GM21717 (cell line): ENCODE data around the gene TCERG1L.
"Not testable (repeated sequence)": the region's sequence is repeated elsewhere in the genome, so short reads cannot be mapped to it uniquely, and the experiment has no call there.

ENCODE experiments used
- ATAC-seq: cut with Tn5 transposase; IDR thresholded peaks from one replicate; pipeline ENCODE4 v1.9.1; 2021; ENCODE audit warnings: mild to moderate bottlenecking, moderate library complexity; ENCODE audit not compliant: unreplicated experiment

Gene TCERG1L

DNA sequence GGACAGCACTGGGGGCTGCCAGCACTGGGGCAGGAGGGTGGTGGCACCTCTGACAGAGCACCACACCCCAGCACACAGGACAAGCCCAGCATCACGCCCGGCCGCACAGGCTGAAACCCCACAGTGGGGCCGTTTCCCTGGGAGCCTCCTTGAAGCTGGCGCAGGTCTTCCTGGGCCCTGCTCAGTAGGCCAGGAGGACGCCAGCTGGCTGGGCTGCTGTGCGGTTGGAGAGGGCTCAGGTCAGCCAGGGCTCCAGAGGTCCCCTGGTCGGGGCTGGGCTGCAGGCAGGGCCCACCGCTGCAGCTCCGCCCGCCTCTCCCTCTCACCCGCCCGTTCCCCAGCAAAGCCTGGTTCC is 137.3 kb downstream of the TCERG1L start:
- no peak for ATAC-seq

DNA sequence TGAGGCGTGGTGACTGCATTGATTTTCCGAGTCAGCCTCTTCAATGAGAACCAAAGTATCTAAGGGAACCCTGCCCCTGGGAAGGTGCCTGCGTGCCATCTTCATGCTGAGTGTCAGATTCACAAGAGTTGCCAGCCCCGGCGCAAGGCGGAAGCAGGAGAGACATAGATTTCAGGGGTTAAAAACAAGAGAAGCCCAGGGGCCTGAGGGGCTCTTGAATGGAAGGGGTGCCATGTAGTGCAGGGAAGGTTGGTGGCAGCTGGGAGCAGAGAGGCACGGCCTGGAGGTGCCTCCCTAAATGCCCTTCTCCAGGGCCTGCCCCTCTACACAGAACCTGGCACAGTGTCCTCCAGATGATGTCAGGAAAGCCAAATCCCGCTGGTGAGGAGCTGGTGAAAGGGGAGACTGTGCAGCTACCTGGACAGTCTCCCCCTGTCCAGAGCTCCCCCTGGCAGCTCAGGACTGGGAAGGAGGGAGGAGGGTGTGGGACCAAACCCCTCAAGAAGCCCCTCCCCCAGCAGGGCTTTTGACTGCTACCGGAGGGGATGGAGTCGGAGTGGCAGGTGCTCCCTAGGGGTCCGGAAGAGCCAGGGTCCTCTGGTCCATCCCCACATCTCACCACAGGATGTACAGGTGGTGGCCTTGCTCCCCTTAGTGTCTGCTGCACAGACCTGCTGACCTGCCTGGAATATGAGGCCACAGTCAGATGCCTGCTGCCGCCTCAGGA is 137.9 kb downstream of the TCERG1L start:
- no peak for ATAC-seq

DNA sequence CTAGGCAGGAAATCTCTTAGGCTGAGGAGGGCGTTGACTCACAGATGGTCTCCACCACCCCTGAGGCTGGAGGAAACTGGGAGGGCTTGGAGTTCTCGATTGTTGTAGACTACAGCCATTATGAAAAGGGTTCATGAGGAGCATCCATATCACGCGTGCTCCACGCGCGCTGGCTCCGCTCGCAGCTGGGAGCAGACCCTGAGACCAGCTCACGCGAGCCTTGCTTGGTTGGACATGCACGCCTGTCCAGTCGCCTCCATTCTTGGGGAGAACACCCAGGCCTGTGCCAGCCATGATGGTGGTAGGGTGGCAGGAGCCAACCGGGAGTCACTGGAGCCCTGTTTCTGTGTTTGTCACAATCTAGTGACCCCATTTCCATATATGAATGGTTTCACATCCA is 139.1 kb downstream of the TCERG1L start:
- ATAC-seq, result no peak

DNA sequence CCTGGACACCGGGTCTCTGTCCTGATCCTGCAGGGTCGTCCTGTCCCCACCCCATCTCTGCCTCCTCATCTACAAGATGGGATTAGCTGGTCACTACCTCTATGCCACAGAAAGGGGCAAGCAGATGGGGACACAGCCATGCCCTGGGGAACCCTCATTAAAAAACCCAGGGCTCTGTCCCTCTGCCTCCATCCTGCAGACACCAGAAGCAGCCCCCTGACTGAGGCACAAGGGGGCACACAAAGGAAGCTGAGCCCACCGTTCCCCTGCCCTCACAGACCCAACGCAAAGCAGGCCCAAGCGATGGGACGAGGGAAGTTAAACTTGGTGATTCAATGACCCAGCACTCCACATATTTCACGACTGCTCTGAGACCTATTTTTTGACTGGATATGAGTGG is 142.4 kb downstream of the TCERG1L start:
- ATAC-seq, result no peak

DNA sequence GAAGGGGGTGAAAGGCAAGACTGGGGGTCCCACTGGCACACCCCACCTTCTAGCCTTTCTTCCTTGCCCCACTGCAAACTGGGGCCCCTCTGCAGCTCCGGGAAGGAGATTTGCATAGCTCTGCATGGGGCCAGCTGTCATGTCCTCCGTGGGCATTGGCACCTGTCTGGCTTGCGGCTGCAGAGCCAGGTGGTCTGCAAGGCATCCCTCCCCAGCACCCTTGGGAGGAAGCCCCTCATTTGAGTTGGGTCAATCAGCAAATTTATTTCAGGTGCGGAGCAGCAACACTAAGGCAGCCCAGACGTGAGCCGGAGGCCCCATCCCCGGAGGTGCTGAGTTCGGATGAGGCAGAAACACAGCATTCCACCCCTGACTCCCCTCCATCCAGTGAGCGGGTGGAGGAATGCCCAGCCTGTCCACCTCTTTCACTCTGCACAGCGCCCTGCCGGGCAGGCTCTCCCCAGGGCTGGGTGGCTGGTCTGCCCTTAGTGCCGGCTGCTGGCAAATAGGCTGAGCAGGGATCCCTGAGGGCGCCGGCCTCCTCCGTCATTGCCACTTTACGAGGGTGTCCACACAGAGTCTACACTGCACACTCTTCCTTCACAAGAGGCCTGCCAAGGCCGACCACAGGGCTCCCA is 143.2 kb downstream of the TCERG1L start:
- no peak for ATAC-seq

DNA sequence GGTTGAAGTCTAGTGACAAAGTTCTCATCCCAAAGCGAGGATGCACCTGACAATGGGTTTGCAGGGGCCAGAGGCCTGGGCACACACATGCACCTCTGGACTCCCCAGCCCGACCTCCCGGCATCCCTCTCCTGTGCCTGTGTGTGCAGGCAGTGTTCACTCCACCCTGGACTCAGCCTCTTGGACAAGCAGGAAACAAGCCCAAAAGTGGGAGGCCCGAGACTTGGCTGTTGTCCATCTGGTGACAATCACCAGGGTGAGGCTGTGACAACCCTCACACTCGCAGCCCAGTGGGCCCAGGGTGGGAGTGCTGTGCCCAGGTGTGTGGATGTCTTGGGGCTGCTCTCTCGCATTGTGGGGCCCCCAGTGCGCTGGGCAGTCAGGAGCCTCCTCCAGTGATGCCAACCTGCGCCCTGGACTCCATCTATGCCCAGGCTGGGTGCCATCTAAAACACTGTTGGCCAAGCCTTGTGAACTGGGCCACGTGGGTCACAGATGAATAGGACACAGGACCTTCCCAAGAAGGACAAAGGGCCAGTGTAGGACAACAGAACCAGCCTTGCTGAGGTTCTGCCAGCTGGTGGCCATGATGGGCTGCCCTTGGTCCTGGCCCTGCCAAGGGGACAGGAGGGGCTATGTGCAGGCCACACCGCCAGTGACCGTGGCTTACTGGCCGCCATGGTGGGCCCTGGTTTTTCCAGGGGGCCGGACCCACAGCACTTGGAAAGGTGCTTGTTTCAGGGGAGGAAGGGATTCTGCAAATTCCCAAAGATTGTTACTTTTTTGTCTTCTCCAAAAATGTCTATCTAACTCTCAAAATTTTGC is 144.3 kb downstream of the TCERG1L start:
- no peak for ATAC-seq

DNA sequence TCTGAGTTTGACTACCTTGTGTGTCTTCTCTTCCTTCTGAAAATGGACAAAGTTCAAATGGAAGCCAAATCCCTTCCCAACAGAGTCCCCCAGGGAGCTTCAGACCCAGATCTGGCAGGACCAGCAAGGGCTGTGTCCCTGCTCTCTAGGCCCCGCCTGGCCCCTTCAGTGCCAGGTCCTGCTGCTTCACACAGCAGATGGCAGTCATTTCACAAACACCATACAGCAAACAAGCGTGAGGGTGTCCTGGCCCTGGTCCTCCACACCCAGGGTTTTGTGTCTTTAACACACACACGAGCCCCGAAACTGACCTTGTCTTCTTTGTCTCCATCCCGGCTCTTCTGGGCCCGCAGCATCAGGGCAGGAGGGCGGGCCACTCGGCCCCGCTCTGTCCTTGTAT is 145.0 kb downstream of the TCERG1L start:
- ATAC-seq, result no peak

DNA sequence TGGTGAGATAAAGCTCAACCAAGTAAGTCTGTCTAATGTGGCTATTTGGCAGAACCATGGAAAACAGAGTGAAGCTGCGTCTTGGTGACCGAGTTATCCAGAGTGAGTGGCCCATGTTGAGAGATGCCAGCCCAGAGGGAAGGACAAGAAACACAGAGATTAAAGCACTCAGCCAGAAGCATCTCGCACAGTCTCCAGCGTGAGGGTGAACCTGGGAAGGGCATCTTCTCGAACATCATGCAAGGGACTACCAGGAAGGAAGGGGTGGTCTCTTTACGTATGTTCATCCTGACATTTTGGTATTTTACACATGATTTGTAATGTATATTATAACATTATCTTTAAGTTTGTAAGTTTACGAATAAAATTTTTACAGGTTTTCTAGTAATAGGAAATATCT is 146.4 kb downstream of the TCERG1L start:
- no peak for ATAC-seq

DNA sequence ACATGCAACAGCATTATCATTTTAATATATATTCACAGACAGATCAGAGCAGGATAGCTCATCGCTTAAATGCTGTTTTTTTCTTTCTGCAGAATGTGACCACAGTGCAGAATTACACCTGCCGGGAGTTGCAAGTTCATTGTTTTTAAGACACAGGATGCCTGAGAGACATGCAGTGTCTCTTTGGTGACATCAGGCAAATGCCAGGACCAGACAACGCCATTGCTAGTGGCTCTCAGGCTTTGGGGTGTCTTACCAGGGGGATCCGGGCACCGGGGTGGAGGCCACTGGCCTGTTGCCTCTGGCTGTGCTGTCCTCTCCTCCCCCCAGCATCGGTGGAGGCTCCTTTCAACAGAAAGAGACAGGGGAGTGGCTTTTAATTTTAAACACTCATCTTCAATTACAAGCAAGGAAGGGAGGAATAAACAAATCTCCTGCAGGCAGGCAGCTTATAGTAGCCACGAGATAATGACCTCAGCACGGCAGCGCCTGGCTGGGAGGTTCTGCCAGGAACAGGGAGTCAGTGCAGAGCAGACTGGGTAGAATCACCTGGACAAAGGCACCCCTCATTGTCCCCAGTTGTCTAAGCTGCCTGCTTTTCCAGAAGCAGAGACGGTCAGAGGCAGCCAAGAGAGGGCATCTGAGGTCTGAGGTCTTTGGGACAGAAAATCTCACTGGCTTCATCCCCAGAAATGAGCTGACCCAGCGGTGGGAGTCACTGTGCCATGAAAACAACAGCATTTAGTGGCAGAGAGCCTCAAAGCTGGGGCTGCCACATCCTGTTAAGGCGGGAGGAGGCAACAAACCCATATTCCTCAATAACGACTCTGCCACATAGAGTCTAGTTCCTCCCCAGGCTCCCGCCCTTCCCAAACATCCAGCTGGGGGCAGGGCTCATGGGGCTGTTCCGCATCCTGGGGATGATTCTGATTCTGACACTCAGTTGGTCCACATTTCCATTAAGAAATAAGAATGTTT is 148.4 kb downstream of the TCERG1L start:
- no peak for ATAC-seq

DNA sequence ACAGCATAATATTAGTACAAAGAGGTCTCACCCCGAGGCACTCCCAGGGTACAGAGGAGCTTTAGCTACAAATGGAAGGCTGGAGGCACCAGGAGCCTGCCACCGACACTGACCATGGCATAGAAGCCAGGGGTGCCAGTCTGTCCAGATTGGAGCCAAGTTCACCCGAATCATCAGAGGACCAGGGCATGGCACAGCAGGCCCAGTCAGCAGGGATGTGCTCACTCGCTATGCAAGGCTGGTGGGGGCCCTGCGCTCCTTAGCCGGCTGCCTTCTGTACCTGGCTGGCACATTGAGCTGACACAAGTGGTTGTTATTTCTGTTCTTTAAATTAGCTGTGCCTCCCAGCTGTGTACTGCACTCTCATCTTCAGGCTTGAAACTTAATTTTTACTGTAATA is 149.3 kb downstream of the TCERG1L start:
- no peak for ATAC-seq

DNA sequence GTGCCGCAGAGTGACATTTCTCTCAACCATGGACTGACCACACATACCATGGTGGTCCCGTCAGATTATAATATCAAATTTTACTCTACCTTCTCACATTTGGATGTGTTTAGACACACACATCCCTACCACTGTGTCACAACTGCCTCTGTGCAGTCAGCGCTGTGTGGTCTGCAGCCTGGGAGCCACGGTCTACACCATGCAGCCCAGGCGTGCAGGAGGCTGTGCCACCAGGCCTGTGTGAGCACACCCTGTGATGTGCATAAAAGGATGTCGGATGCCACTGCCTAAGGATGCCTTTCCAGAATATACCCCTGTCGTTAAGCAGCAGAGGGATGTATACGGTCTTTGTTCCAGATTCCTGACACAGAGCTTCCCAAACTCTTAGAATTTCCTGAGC is 150.4 kb downstream of the TCERG1L start:
- ATAC-seq, result no peak

DNA sequence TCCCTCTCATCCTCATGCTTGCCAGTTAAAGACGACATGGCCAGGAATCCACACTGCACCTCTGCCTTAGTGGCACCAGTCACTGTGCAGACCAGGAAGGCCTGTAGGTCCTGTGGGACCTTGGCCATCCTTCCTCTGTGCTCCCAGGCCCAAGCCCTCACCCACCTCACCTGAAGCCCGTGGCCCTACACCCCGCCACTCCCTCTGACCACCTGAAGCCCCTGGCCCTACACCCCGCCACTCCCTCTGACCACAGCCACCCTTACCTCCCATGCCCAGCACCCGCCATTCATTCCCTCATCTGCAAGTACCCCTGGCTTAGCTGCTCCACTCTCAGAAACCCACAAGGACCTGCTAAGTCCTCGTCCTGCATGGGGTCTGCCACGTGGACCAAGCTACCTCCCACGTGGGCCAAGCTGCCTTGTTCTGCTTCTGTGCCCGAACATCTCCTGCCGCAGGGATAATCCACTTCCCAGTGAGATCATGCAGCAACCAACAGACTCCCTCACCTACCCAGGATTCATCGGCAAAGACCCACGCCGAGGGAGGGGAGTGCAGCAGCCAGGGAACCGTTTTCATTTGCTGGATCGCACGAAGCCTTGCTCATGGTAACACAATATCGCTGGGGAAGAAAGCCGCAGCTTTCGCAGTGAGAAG is 151.2 kb downstream of the TCERG1L start:
- no peak for ATAC-seq

DNA sequence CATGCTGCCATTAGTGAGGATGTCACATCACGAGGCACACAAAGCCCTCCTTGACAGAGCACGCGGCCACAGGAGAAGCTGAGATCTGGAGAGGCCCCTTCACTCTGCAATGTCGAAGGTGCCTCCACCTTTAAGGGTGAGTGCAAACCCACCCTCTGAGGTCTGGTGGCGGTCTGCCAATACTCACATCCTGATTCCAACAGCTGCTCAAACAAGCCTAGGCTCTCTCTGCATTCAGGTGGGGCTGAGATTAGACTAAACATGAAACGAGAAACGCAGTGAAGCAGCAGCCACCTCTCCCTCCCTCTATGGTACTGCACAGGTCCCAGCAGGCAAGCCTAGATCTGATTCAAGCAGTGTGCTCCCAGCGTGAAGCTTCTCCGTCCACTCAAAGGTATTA is 151.8 kb downstream of the TCERG1L start:
- no peak for ATAC-seq

DNA sequence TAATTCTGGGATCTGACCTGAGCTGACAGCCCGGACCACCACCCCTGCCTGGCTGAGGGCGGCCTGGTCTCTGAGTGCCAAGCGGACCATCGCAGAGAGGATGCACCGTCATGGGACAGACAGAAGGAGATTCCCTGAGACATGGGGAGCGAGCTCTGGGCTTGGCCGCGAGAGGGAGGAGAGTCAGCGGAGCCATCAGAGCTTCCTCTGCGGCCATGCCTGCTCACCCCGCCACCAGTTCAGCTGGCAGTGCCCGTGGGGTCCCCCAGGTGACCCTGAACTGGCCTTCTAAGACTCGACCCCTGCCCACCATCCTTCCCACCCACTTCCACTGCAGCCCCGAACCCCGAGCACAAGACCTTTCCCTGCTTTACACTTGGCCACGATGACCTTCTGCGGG is 152.8 kb downstream of the TCERG1L start:
- ATAC-seq, result no peak

DNA sequence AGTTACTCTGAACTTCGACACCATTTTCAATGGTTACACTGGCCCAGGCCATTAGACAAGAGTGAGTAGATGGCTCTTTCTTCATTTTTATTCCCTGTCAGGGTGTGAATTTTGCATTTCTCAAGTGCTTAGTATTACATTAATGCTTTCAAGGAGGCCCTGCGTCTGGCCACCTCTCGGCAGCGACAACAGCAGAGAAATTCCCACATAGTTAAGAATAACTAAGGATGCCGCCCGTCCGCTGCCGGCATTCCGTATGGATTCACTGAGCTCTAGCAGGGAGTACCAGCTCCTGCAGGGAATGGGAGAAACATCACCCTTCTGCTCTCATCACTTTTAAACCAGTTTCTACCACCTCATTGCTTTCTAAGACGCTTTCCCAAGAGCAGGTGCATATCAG is 153.6 kb downstream of the TCERG1L start:
- ATAC-seq, result no peak

DNA sequence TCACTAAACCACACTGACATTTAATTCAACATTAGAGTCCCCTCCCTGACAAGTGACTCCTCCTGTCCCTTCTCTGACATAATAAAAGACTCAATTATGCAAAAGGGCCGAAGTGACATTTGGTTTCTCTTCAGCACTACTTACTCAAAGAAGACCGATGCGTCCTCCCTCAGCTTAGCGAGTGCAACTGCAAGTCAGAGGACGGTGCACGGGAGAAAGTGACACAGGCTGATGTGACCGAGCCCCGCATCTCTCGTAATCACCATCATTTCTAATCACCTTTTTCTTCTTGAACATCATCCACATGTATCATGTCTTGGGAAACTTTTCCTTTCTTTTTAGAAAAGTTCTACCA is 155.7 kb downstream of the TCERG1L start:
- no peak for ATAC-seq

DNA sequence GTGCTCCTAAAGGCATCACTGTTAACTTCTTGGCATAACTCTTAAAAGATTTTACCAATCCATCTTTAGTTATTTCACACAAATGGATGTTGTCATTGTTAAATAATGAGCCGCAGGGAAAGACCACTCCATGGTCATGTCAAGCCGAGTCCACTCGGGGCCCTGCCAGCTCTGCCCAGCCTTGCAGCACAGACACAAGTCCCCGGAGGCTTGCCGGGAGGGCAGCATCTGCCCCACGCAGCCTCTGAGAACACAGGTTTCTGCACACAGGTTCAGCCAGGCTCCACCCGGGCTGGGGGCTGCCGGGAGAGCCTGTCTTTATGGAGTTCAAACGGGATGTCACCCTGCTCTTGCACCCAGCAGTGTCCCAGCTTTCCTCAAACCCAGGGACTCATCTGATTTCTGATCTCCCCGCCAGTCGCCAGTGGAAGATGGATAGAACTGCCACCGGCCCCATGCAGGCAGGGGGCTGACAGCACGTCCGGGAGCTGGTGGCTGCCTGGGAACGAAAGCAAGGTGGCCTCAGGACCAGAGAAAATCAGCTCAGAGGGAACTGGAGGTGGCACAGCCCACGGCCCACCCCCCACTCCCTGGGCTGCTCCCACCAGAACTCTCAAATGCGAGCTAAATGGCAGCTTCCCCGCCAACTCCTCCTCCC is 156.2 kb downstream of the TCERG1L start:
- no peak for ATAC-seq

DNA sequence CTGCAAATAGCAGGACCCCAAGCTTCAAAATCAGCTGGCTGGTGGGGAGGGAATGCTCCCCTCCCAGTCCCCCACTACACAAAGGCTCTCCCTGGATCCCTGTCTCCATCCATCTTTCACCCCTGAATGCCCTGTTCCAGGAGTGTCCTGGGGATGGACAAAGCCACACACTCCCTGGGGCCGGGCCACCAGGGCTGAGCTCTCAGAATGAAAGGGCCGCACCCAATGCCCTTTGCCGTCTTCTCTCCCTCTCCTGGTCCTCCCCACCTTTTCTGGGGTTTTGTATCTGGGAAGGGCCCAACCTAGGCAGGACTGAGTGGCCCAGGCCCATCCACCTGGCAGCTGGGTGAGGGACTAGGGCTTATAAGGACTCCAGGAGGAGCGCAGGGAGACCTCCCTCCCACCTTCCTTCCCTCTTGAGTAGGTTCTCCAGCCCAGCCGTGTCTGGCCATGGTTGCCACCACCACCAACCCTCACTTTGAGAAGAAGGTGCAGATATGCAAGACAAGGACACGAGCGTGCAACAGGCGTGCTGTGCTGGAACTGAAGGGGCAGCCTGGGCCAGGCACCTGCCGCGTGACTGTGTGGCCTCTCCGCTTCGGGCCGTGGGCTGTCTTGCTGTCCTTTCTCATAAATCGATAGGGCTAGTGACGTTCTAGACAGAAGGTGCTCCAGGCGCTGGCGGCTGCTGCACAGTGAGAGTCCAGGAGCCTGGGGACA is 157.1 kb downstream of the TCERG1L start:
- ATAC-seq, result no peak

DNA sequence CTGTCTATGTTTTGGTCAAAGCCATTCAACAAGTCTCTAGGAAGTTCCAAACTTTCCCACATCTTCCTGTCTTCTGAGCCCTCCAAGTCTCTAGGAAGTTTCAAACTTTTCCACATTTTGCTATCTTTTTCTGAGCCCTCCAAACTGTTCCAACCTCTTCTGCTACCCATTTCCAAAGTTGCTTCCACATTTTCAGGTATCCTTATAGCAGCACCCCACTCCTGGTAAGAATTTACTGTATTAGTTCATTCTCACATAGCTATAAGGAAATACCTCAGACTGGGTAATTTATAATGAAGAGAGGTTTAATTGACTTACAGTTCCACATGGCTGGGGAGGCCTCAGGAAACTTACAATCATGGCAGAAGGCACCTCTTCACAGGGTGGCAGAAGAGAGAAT is 159.1 kb downstream of the TCERG1L start:
- ATAC-seq, result not testable (repeated sequence)
